Activated CD8-positive, alpha-beta T cell treated with anti-CD3 and anti-CD28 coated beads for 36 hours (primary cell): Measurements from ENCODE around the gene DDAH1. TPM values are rescaled to one million over a fixed set of nuclear protein-coding genes. Genes with fewer than 3 reads are reported as not detected.

ENCODE experiments used
- ATAC-seq: fragments of 200-7000 bp; cut with Tn5 transposase; one replicate; pipeline ENCODE4 v1.10.0; 2021; ENCODE audit warnings: mild to moderate bottlenecking, moderate library complexity
- CTCF ChIA-PET: fragments of 350-600 bp; sonication (Branson Sonifier 250); formaldehyde crosslinking; loops from one replicate; lab custom pipeline; 2021; ENCODE audit warnings: antibody characterized with exemption; lab: Charles Lee
- POLR2A ChIA-PET: fragments of 350-600 bp; sonication (Branson Sonifier 250); formaldehyde crosslinking; loops from one replicate; lab custom pipeline; 2021; ENCODE audit warnings: antibody characterized with exemption; lab: Charles Lee
- DNase-seq: peaks from one replicate; pipeline ENCODE4 v3.0.0-alpha.2; 2020
- H3K27ac Mint-ChIP-seq: one replicate; pipeline ENCODE4 v1.8.0; 2021; ENCODE audit warnings: mild to moderate bottlenecking, mixed read lengths
- H3K27me3 Mint-ChIP-seq: one replicate; pipeline ENCODE4 v1.8.0; 2021; ENCODE audit warnings: mixed read lengths
- H3K36me3 Mint-ChIP-seq: one replicate; pipeline ENCODE4 v1.8.0; 2021; ENCODE audit warnings: low read depth, mixed read lengths
- H3K4me1 Mint-ChIP-seq: one replicate; pipeline ENCODE4 v1.8.0; 2021; ENCODE audit warnings: low read depth, mixed read lengths
- H3K4me3 Mint-ChIP-seq: one replicate; pipeline ENCODE4 v1.8.0; 2021; ENCODE audit warnings: mild to moderate bottlenecking, moderate library complexity, mixed read lengths
- H3K9me3 Mint-ChIP-seq: one replicate; pipeline ENCODE4 v1.8.0; 2021; ENCODE audit warnings: mixed read lengths
- intact Hi-C: fragments of 100-400 bp; cut with micrococcal nuclease; formaldehyde crosslinking; loops from one replicate; pipeline ENCODE4 v1.10.0; 2022
- total RNA-seq, 2 experiments: library from RNA; stranded (reverse); gene quantifications; one replicate each; pipeline ENCODE4 v1.2.3, GENCODE V29; 2021
- TF ChIP-seq, protein P1 (sequence below): fragments of 200-600 bp; IDR thresholded peaks from one replicate; pipeline ENCODE4 v1.8.0; 2022; ENCODE audit warnings: antibody characterized with exemption, mild to moderate bottlenecking

The DDAH1 gene
- total RNA-seq, 2 experiments from 2014 or later, result 0.07 to 0.09 TPM

DNA sequence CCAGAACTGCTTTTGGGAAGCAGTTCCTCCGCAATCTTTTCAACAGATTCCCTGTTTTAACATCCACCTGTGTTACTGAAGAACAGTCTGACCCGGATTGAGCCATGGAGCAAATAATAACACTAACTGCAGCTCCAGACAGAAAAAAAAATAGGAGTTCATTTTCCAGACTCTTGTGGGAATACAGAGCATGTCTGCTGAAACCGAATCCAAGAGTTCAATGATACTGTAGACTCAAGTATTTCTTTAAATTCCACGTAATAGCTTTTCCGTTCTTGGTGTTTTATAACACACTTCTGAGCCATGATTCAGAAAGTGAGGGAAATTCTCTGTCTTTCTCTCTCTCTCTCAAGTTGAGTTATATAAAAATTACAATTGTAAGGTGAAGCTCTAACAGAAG, 60.6 kb downstream of the DDAH1 start:
- DNase-seq (no peak), ATAC-seq (no peak)
- Mint-ChIP-seq H3K4me3 (no peak overlapping the region), H3K36me3 (no peaks in the 10 kb centered on the region), H3K9me3 (no peaks in the 10 kb centered on the region), H3K27ac (no peak overlapping the region), H3K4me1 (no peaks in the 10 kb centered on the region), H3K27me3 (no peaks in the 10 kb centered on the region)
- TF ChIP-seq, protein P1, sequence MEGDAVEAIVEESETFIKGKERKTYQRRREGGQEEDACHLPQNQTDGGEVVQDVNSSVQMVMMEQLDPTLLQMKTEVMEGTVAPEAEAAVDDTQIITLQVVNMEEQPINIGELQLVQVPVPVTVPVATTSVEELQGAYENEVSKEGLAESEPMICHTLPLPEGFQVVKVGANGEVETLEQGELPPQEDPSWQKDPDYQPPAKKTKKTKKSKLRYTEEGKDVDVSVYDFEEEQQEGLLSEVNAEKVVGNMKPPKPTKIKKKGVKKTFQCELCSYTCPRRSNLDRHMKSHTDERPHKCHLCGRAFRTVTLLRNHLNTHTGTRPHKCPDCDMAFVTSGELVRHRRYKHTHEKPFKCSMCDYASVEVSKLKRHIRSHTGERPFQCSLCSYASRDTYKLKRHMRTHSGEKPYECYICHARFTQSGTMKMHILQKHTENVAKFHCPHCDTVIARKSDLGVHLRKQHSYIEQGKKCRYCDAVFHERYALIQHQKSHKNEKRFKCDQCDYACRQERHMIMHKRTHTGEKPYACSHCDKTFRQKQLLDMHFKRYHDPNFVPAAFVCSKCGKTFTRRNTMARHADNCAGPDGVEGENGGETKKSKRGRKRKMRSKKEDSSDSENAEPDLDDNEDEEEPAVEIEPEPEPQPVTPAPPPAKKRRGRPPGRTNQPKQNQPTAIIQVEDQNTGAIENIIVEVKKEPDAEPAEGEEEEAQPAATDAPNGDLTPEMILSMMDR, result no peak
- POLR2A ChIA-PET, result no interaction called here
- intact Hi-C loops, result no loop called here
- CTCF ChIA-PET, result interaction anchor here (1.2 kb wide), 1 partner anchor 8 kb away, joined by 3 read pairs; no protein-coding TSS in a partner anchor

DNA sequence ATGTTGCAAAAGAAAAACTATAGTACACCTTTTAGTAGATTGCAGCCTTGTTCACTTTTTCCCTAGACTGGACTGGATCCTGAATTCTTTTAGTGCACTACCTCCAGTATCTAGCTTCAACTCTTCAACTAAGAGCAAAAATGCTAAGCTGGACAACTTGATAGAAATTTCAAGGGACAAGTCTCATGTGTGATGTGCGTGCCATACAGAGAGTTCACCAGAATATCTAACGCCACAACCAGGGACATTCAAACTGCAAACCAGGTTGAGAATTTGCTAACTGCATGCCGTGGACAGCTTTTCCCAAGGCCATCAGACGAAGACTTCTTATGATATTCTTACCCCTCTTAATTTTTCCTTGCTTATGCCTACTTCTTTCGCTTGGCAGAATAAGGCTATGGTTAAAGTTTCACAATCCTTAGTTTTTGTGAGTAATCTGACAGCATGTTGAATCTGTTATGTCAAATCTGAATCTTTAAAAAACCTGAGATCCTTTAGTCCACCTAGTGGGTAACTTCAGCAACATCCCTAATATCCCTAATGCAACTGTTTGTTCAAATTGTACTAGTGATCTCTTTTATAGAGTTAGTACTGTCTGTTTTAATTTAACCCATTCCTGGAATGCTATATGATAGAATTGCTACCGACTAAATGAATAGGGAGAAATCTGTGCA, 66.4 kb downstream of the DDAH1 start:
- TF ChIP-seq, protein P1, result no peak
- Mint-ChIP-seq H3K4me3 (no peak overlapping the region), H3K27ac (no peak overlapping the region), H3K27me3 (no peaks in the 10 kb centered on the region), H3K36me3 (no peaks in the 10 kb centered on the region), H3K9me3 (no peaks in the 10 kb centered on the region), H3K4me1 (no peaks in the 10 kb centered on the region)
- ChIA-PET POLR2A (no interaction called here), CTCF (no interaction called here)
- intact Hi-C loops, result no loop called here
- no peak for ATAC-seq
- DNase-seq, result no peak

DNA sequence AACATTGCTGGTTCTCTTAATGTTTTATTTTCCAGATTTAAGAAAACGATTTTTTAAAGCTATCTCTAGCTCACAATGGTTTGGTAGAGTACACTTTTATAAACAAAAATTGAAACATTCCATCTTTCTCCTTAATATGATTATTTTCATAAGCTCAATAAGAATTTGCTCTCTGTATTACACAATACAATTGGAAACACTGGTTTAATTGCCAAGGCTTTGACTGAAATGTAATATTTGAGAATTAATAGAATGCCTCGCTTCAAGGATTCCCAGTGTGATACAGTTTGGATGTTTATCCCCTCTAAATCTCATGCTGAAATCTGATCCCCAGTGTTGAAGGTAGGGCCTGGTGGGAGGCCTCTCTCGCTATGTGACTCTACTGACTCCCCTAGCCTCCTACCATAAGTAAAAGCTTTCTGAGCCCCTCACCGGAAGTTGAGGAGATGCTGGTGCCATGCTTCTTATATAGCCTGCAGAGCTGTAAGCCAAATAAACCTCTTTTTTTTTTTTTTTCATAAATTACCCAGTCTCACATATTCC, 67.4 kb downstream of the DDAH1 start:
- POLR2A ChIA-PET, result no interaction called here
- no peaks in the 10 kb centered on the region for H3K36me3 Mint-ChIP-seq
- CTCF ChIA-PET, result no interaction called here
- H3K27me3 Mint-ChIP-seq, result no peaks in the 10 kb centered on the region
- no peaks in the 10 kb centered on the region for H3K9me3 Mint-ChIP-seq
- TF ChIP-seq, protein P1, result no peak
- no peaks in the 10 kb centered on the region for H3K4me1 Mint-ChIP-seq
- no peak overlapping the region for H3K27ac Mint-ChIP-seq
- no peak for DNase-seq
- no peak for ATAC-seq
- intact Hi-C loops, result no loop called here
- no peak overlapping the region for H3K4me3 Mint-ChIP-seq

DNA sequence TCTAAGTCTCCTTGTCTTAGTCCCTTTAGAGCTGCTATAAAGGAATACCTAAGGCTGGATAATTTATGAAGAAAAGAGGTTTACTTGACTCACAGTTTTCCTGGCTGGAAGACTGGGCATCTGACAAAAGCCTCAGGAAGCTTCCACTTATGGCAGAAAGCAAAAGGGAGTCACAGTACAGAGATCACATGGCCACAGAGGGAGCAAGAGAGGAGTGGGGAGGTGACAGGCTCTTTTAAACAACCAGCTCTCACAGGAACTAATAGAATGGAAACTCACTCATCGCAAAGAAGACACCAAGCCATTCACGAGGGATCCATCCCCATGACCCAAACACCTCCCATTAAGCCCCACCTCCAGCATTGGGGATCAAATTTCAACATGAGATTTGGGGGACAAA, 68.8 kb downstream of the DDAH1 start:
- ATAC-seq, result no peak
- no peaks in the 10 kb centered on the region for H3K4me1 Mint-ChIP-seq
- no peak for DNase-seq
- POLR2A ChIA-PET, result no interaction called here
- H3K27ac Mint-ChIP-seq, result no peak overlapping the region
- no peaks in the 10 kb centered on the region for H3K36me3 Mint-ChIP-seq
- H3K9me3 Mint-ChIP-seq, result no peaks in the 10 kb centered on the region
- H3K27me3 Mint-ChIP-seq, result no peaks in the 10 kb centered on the region
- CTCF ChIA-PET, result interaction anchor here (1.2 kb wide), 1 partner anchor 9 kb away, joined by 3 read pairs; no protein-coding TSS in a partner anchor
- no peak overlapping the region for H3K4me3 Mint-ChIP-seq
- TF ChIP-seq, protein P1, result no peak
- intact Hi-C loops, result no loop called here

DNA sequence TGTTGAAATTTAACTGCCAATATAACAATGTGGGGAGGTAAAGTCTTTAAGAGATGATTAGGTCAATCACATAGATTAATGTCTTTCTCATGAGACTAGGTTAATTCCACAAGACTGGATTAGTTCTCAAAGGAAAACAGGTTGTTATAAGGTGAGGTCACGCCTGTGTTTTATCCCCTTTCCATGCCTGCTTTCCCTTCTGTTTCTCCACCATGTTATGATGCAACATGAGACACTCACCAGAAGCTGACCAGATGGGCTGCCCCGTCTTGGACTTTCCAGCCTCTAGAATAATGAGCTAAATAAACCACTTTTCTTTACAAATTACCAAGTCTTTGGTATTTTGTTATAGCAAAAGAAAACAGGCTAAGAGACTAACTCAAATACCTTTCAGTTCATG, 70.8 kb downstream of the DDAH1 start:
- CTCF ChIA-PET, result no interaction called here
- no peaks in the 10 kb centered on the region for H3K4me1 Mint-ChIP-seq
- H3K27ac Mint-ChIP-seq, result no peak overlapping the region

More for the DNA sequence above, 70.8 kb downstream of the DDAH1 start:
- no peak overlapping the region for H3K4me3 Mint-ChIP-seq
- TF ChIP-seq, protein P1, result no peak
- no peak for ATAC-seq
- no peaks in the 10 kb centered on the region for H3K36me3 Mint-ChIP-seq
- no peak for DNase-seq
- no peaks in the 10 kb centered on the region for H3K27me3 Mint-ChIP-seq
- no peaks in the 10 kb centered on the region for H3K9me3 Mint-ChIP-seq
- intact Hi-C loops, result no loop called here
- POLR2A ChIA-PET, result no interaction called here
